ENCODE measurements around the gene PCED1A. TPM values are rescaled to one million over a fixed set of nuclear protein-coding genes. Genes with fewer than 3 reads are reported as not detected.

PCED1A gene
- total and polyA plus RNA-seq, 4 donors: 6.8 to 13.4 (median 13.0) TPM

DNA sequence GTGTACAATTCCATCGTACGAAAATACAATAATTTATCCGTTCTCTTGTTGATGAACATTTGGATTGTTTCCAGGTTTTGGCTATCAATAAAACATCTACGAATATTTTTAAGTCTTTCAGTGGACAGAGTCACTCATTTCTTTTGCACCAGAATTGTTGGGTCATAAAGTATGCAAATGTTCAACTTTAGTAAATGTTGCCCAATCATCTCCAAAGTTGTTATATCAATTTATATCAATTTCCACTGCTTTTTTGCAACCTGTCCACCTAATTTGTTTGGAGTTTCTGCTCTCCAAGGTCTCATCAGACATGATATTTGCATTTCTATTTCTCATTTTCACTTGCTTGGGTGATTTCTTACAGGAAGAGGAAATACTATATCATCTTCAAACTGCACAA lies 13.8 kb downstream of the PCED1A start:
- WGBS: 83% methylated on average over 4 of the region's 4 CpGs
- no peaks in the 10 kb centered on the region for H3K36me3 ChIP-seq (ENCODE audit: control insufficient read depth in 4 of 4, insufficient read depth in 3 of 4, low read depth in 1 of 4, low read length in 3 of 4)
- no peak overlapping the region for H3K27ac ChIP-seq (ENCODE audit: low read depth in 1 of 2, low read length in 2 of 2)
- H3K4me3 ChIP-seq (ENCODE audit: low read depth in 1 of 3, low read length in 3 of 3): no peak overlapping the region
- no peak overlapping the region for H3K9ac ChIP-seq (ENCODE audit: low read depth in 1 of 2, low read length in 2 of 2)
- H3K4me1 ChIP-seq (ENCODE audit: control insufficient read depth in 4 of 4, insufficient read depth in 4 of 4, low read length in 3 of 4): no peaks in the 10 kb centered on the region
- H3K9me3 ChIP-seq (ENCODE audit: control insufficient read depth in 4 of 4, low read length in 3 of 4): no peaks in the 10 kb centered on the region
- TF ChIP-seq, protein P1, sequence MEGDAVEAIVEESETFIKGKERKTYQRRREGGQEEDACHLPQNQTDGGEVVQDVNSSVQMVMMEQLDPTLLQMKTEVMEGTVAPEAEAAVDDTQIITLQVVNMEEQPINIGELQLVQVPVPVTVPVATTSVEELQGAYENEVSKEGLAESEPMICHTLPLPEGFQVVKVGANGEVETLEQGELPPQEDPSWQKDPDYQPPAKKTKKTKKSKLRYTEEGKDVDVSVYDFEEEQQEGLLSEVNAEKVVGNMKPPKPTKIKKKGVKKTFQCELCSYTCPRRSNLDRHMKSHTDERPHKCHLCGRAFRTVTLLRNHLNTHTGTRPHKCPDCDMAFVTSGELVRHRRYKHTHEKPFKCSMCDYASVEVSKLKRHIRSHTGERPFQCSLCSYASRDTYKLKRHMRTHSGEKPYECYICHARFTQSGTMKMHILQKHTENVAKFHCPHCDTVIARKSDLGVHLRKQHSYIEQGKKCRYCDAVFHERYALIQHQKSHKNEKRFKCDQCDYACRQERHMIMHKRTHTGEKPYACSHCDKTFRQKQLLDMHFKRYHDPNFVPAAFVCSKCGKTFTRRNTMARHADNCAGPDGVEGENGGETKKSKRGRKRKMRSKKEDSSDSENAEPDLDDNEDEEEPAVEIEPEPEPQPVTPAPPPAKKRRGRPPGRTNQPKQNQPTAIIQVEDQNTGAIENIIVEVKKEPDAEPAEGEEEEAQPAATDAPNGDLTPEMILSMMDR (IDR thresholded peaks at IDR 0.05; ENCODE audit: low read depth, low read length, missing input control): no peak
- TF ChIP-seq RAD21 (IDR thresholded peaks at IDR 0.05) (no peak), HNF4G (IDR thresholded peaks at IDR 0.05) (no peak), ZBTB33 (IDR thresholded peaks at IDR 0.05) (no peak), HNF4A (conservative IDR thresholded peaks at IDR 0.05) (no peak), RXRA (IDR thresholded peaks at IDR 0.05) (no peak), GABPA (IDR thresholded peaks at IDR 0.05 in 1 of 2, conservative IDR thresholded peaks at IDR 0.05 in 1 of 2) (no peak), YY1 (IDR thresholded peaks at IDR 0.05) (no peak), TAF1 (conservative IDR thresholded peaks at IDR 0.05) (no peak), FOXA2 (IDR thresholded peaks at IDR 0.05) (no peak), NR2F2 (IDR thresholded peaks at IDR 0.05) (no peak), SP1 (IDR thresholded peaks at IDR 0.05) (no peak)
- TF ChIP-seq, protein P2, sequence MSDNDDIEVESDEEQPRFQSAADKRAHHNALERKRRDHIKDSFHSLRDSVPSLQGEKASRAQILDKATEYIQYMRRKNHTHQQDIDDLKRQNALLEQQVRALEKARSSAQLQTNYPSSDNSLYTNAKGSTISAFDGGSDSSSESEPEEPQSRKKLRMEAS (IDR thresholded peaks at IDR 0.05): no peak
- TF ChIP-seq, protein P3, sequence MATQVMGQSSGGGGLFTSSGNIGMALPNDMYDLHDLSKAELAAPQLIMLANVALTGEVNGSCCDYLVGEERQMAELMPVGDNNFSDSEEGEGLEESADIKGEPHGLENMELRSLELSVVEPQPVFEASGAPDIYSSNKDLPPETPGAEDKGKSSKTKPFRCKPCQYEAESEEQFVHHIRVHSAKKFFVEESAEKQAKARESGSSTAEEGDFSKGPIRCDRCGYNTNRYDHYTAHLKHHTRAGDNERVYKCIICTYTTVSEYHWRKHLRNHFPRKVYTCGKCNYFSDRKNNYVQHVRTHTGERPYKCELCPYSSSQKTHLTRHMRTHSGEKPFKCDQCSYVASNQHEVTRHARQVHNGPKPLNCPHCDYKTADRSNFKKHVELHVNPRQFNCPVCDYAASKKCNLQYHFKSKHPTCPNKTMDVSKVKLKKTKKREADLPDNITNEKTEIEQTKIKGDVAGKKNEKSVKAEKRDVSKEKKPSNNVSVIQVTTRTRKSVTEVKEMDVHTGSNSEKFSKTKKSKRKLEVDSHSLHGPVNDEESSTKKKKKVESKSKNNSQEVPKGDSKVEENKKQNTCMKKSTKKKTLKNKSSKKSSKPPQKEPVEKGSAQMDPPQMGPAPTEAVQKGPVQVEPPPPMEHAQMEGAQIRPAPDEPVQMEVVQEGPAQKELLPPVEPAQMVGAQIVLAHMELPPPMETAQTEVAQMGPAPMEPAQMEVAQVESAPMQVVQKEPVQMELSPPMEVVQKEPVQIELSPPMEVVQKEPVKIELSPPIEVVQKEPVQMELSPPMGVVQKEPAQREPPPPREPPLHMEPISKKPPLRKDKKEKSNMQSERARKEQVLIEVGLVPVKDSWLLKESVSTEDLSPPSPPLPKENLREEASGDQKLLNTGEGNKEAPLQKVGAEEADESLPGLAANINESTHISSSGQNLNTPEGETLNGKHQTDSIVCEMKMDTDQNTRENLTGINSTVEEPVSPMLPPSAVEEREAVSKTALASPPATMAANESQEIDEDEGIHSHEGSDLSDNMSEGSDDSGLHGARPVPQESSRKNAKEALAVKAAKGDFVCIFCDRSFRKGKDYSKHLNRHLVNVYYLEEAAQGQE (IDR thresholded peaks at IDR 0.05): no peak
- H3K27me3 ChIP-seq (ENCODE audit: control insufficient read depth in 4 of 4, insufficient read depth in 4 of 4, low read length in 3 of 4): no peaks in the 10 kb centered on the region
- no peak for DNase-seq (ENCODE audit: low spot score)

- H3K27me3 ChIP-seq (ENCODE audit: control insufficient read depth in 4 of 4, insufficient read depth in 4 of 4, low read length in 3 of 4): no peaks in the 10 kb centered on the region
Observed at GRCh38 chr20:2825761-2826160, 14.7 kb downstream of the PCED1A start.

More at GRCh38 chr20:2825761-2826160, 14.7 kb downstream of the PCED1A start:
- no peaks in the 10 kb centered on the region for H3K36me3 ChIP-seq (ENCODE audit: control insufficient read depth in 4 of 4, insufficient read depth in 3 of 4, low read depth in 1 of 4, low read length in 3 of 4)
- H3K9ac ChIP-seq (ENCODE audit: low read depth in 1 of 2, low read length in 2 of 2): no peak overlapping the region
- TF ChIP-seq, protein P3 (IDR thresholded peaks at IDR 0.05): no peak
- no peak for TF ChIP-seq YY1 (IDR thresholded peaks at IDR 0.05)
- H3K4me3 ChIP-seq (ENCODE audit: low read depth in 1 of 3, low read length in 3 of 3): no peak overlapping the region
- H3K9me3 ChIP-seq (ENCODE audit: control insufficient read depth in 4 of 4, low read length in 3 of 4): no peaks in the 10 kb centered on the region
- no peak for DNase-seq (ENCODE audit: low spot score)
- H3K27ac ChIP-seq (ENCODE audit: low read depth in 1 of 2, low read length in 2 of 2): no peak overlapping the region
- peaks cover 0 to 3% (median 0%) of the 10 kb centered on the region in 4 donors for H3K4me1 ChIP-seq (ENCODE audit: control insufficient read depth in 4 of 4, insufficient read depth in 4 of 4, low read length in 3 of 4)
- WGBS: 77% methylated on average over 2 of the region's 2 CpGs

Measured in liver (tissue), 9 donors.